Thymus (tissue), 11 donors: ENCODE data around the gene SNX30. TPM values are rescaled to one million over a fixed set of nuclear protein-coding genes. Genes with fewer than 3 reads are reported as not detected.
"Not testable (repeated sequence)": the region's sequence is repeated elsewhere in the genome, so short reads cannot be mapped to it uniquely, and the experiment has no call there.

Experiments used
- DNase-seq, 9 donors: peaks; one replicate each; pipeline ENCODE4 v3.0.0-alpha.2; 2013; ENCODE audit warnings: low spot score in 9 of 9, low read depth in 6 of 9, missing footprints in 1 of 9
- H3K27ac ChIP-seq, 2 donors: one replicate each; pipeline ENCODE4 v1.5.1; 2013; ENCODE audit warnings: control low read depth in 1 of 2, low read depth in 1 of 2, low read length in 1 of 2, mild to moderate bottlenecking in 1 of 2, moderate library complexity in 1 of 2
- H3K27me3 ChIP-seq, 2 donors: one replicate each; pipeline ENCODE4 v1.5.1; 2013; ENCODE audit warnings: low read length in 1 of 2; ENCODE audit not compliant: control insufficient read depth in 2 of 2, insufficient read depth in 1 of 2
- H3K36me3 ChIP-seq, 2 donors: one replicate each; pipeline ENCODE4 v1.5.1; 2013; ENCODE audit warnings: low read length in 1 of 2, mild to moderate bottlenecking in 1 of 2, moderate library complexity in 1 of 2; ENCODE audit not compliant: control insufficient read depth in 2 of 2, insufficient read depth in 2 of 2
- H3K4me1 ChIP-seq, 2 donors: one replicate each; pipeline ENCODE4 v1.5.1; 2013; ENCODE audit warnings: low read length in 2 of 2; ENCODE audit not compliant: control insufficient read depth in 2 of 2, insufficient read depth in 2 of 2
- H3K4me3 ChIP-seq, 2 donors: one replicate each; pipeline ENCODE4 v1.5.1; 2013; ENCODE audit warnings: low read length in 2 of 2, control low read depth in 1 of 2, mild to moderate bottlenecking in 1 of 2
- H3K9me3 ChIP-seq, 2 donors: one replicate each; pipeline ENCODE4 v1.5.1; 2013; ENCODE audit warnings: low read length in 1 of 2, mild to moderate bottlenecking in 1 of 2; ENCODE audit not compliant: control insufficient read depth in 2 of 2, insufficient read depth in 1 of 2
- WGBS: extraction: QIAGEN DNeasy Blood & Tissue Kit; methylation state at CpG from one replicate; pipeline ENCODE4 v1.1.7; 2013; 5-methylcytosine and 5-hydroxymethylcytosine counted together
- polyA plus RNA-seq: library from polyadenylated mRNA; stranded (reverse); fragments of 200-250 nt; gene quantifications from one replicate; pipeline ENCODE4 v1.2.3, GENCODE V29; 2013
- total RNA-seq: library from RNA; stranded (reverse); fragments of 120-200 nt; gene quantifications from one replicate; pipeline ENCODE4 v1.2.4, GENCODE V29; 2013
- donor health status: healthy.

Gene SNX30
- total and polyA plus RNA-seq, 2 donors: 4.2 to 4.8 TPM

GRCh38 chr9:112719696-112720095 is 30.9 kb upstream of the SNX30 start:
- WGBS: 93% methylated on average over 2 of the region's 2 CpGs

GRCh38 chr9:112720113-112720780 is 30.3 kb upstream of the SNX30 start:
- Histone ChIP-seq H3K27me3 (no peaks in the 10 kb centered on the region), H3K36me3 (no peaks in the 10 kb centered on the region), H3K27ac (no peak overlapping the region), H3K4me1 (peaks cover 8 to 9% of the 10 kb centered on the region in 2 donors), H3K4me3 (no peak overlapping the region), H3K9me3 (no peaks in the 10 kb centered on the region)
- 97% methylated on average over 4 of the region's 4 CpGs for WGBS
- no peak for DNase-seq

More at GRCh38 chr9:112719696-112720095, 30.9 kb upstream of the SNX30 start:
- Histone ChIP-seq H3K27ac (no peak overlapping the region), H3K4me3 (no peak overlapping the region), H3K4me1 (peaks cover 8 to 9% of the 10 kb centered on the region in 2 donors), H3K27me3 (no peaks in the 10 kb centered on the region), H3K9me3 (no peaks in the 10 kb centered on the region), H3K36me3 (no peaks in the 10 kb centered on the region)
- DNase-seq: no peak

GRCh38 chr9:112722749-112723148 is 27.8 kb upstream of the SNX30 start:
- H3K4me1 ChIP-seq, H3K36me3 ChIP-seq, H3K9me3 ChIP-seq, H3K27ac ChIP-seq, H3K27me3 ChIP-seq, DNase-seq, H3K4me3 ChIP-seq: not testable (repeated sequence)
- WGBS: over 99% methylated on average over 3 of the region's 3 CpGs

GRCh38 chr9:112725961-112726360 is 24.6 kb upstream of the SNX30 start:
- WGBS: 93% methylated on average over 3 of the region's 3 CpGs
- no peaks in the 10 kb centered on the region for H3K4me1 ChIP-seq
- H3K27me3 ChIP-seq: no peaks in the 10 kb centered on the region
- no peak overlapping the region for H3K4me3 ChIP-seq
- no peaks in the 10 kb centered on the region for H3K36me3 ChIP-seq
- H3K27ac ChIP-seq: no peak overlapping the region
- no peak for DNase-seq
- H3K9me3 ChIP-seq: no peaks in the 10 kb centered on the region

GRCh38 chr9:112726428-112726827 is 24.1 kb upstream of the SNX30 start:
- DNase-seq: no peak
- H3K9me3 ChIP-seq: no peaks in the 10 kb centered on the region
- 96% methylated on average over 4 of the region's 4 CpGs for WGBS
- H3K27me3 ChIP-seq: no peaks in the 10 kb centered on the region
- no peaks in the 10 kb centered on the region for H3K36me3 ChIP-seq
- no peak overlapping the region for H3K27ac ChIP-seq
- H3K4me3 ChIP-seq: no peak overlapping the region
- no peaks in the 10 kb centered on the region for H3K4me1 ChIP-seq

- H3K9me3 ChIP-seq: no peaks in the 10 kb centered on the region
- no peak overlapping the region for H3K27ac ChIP-seq
- H3K4me3 ChIP-seq: no peak overlapping the region
- over 99% methylated on average over 2 of the region's 2 CpGs for WGBS
- no peak for DNase-seq
- no peaks in the 10 kb centered on the region for H3K36me3 ChIP-seq
- H3K27me3 ChIP-seq: no peaks in the 10 kb centered on the region
- H3K4me1 ChIP-seq: no peaks in the 10 kb centered on the region
Measured at GRCh38 chr9:112728401-112728800, 22.2 kb upstream of the SNX30 start.

- no peak for DNase-seq
- H3K4me1 ChIP-seq: no peaks in the 10 kb centered on the region
- H3K9me3 ChIP-seq: no peaks in the 10 kb centered on the region
- H3K4me3 ChIP-seq: no peak overlapping the region
- H3K27ac ChIP-seq: no peak overlapping the region
- no peaks in the 10 kb centered on the region for H3K36me3 ChIP-seq
- no peaks in the 10 kb centered on the region for H3K27me3 ChIP-seq
- 95% methylated on average over 7 of the region's 7 CpGs for WGBS
Measured at GRCh38 chr9:112731971-112732370, 18.6 kb upstream of the SNX30 start.

GRCh38 chr9:112734892-112735291 is 15.7 kb upstream of the SNX30 start:
- WGBS: 44% methylated on average over 2 of the region's 2 CpGs
- Histone ChIP-seq H3K4me3 (no peak overlapping the region), H3K27ac (no peak overlapping the region), H3K27me3 (no peaks in the 10 kb centered on the region), H3K4me1 (no peaks in the 10 kb centered on the region), H3K9me3 (no peaks in the 10 kb centered on the region), H3K36me3 (no peaks in the 10 kb centered on the region)
- DNase-seq: no peak

GRCh38 chr9:112743216-112743836 is 7.2 kb upstream of the SNX30 start:
- H3K27me3 ChIP-seq: no peaks in the 10 kb centered on the region
- no peak overlapping the region for H3K27ac ChIP-seq
- no peaks in the 10 kb centered on the region for H3K4me1 ChIP-seq
- WGBS: 93% methylated on average over 3 of the region's 3 CpGs
- no peak for DNase-seq
- no peaks in the 10 kb centered on the region for H3K9me3 ChIP-seq
- H3K4me3 ChIP-seq: no peak overlapping the region
- H3K36me3 ChIP-seq: no peaks in the 10 kb centered on the region
